HG03565 (cell line): ENCODE data around the gene MAFB.

Experiments used
- ATAC-seq: cut with Tn5 transposase; IDR thresholded peaks from one replicate; pipeline ENCODE4 v1.9.1; 2021; ENCODE audit warnings: mild to moderate bottlenecking, moderate library complexity; ENCODE audit not compliant: unreplicated experiment

The MAFB gene

DNA sequence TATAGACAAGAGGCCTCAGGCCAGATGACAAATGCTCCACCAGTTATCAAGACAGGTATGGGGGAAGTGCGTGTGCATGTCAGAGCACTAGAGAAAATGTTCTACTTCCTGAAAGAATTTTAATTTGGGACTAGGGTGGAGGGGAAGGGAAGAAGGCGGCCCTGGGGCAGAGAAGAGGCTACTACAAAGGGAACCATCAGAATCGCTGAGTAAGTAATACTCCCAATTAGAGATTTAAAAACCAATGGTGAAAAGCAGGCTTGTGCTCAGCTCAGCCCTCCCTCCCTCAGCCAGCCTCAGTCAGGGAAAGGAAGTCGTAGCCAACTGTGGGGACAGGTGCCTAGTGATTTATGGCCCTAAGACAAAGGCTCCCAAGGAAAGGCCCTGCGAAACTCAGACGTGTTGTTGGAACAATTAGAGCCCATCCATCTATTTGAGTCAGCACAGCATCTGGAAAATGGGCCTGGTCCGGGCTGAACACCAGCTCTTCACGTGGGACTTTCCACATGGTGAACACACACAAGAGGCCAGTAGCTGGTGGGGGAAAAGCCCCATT lies 15.0 kb upstream of the MAFB start:
- no peak for ATAC-seq

DNA sequence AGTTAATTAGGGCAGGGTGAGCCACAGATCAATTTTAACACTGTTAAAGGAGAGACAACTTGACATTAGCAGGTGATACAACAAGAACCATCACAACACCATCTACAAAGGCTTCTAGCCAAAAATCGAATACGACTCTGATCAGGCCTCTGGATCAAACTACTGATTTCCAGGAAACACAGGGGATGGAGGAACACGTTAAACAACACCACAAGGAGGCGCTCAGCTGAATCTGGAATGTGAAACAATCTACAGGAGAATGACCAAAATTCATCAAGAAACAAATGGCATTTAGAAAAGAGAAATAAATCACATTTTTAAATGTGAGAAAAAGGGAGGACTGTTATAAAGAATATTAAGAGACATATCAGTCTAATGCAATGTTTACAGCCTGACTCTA lies 13.5 kb upstream of the MAFB start:
- ATAC-seq: no peak

GRCh38 chr20:40698744-40699143 lies 9.7 kb upstream of the MAFB start:
- ATAC-seq: no peak

- no peak for ATAC-seq
Observed at GRCh38 chr20:40698281-40698680, 9.2 kb upstream of the MAFB start.

DNA sequence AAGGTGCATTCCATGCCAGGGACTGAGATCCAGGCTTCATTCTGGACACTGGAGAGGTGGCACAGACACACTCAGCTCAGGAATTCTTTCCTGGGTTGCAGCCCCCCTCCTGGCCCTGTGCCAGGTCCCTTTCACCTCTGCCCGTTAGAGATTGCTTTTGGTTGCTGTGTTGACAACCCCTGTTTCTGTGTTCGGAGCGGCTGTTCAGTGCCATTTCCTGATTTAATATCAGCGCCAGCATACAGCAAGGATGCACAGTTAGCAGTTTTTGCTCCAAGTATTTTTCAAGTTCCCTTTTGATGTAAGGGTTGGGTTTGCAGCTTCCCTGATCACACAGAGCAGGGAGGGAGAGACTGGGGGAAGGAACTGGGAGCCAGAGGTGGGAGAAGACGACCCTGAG lies 8.5 kb upstream of the MAFB start:
- no peak for ATAC-seq

DNA sequence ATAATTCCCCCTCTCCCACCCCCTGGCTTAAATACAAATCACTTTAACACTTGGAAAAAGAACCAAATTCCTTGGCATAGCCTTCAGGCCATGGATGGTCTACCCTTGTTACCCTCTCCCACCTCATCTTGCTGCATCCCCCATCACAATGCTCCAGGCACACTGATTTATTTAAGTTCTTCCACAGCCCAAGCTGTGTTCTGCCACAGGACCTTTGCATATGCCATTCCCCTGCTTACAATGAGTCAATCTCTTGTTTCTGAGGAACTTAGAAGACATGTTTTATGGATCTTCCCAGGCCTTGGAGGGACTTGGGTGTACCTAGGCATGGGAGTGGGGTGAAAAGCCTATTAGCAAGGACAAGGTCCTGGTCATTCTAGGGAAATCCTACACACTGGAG lies 6.2 kb upstream of the MAFB start:
- no peak for ATAC-seq

GRCh38 chr20:40694246-40694645 lies 5.2 kb upstream of the MAFB start:
- ATAC-seq: no peak

GRCh38 chr20:40692240-40693011 lies 3.4 kb upstream of the MAFB start:
- no peak for ATAC-seq

- no peak for ATAC-seq
Observed at GRCh38 chr20:40691566-40692239, 2.7 kb upstream of the MAFB start.

- ATAC-seq: no peak
Observed at GRCh38 chr20:40690836-40691565, 2.0 kb upstream of the MAFB start.

- ATAC-seq: peak; percentile 63
Observed at GRCh38 chr20:40689943-40690835, 1.2 kb upstream of the MAFB start.

DNA sequence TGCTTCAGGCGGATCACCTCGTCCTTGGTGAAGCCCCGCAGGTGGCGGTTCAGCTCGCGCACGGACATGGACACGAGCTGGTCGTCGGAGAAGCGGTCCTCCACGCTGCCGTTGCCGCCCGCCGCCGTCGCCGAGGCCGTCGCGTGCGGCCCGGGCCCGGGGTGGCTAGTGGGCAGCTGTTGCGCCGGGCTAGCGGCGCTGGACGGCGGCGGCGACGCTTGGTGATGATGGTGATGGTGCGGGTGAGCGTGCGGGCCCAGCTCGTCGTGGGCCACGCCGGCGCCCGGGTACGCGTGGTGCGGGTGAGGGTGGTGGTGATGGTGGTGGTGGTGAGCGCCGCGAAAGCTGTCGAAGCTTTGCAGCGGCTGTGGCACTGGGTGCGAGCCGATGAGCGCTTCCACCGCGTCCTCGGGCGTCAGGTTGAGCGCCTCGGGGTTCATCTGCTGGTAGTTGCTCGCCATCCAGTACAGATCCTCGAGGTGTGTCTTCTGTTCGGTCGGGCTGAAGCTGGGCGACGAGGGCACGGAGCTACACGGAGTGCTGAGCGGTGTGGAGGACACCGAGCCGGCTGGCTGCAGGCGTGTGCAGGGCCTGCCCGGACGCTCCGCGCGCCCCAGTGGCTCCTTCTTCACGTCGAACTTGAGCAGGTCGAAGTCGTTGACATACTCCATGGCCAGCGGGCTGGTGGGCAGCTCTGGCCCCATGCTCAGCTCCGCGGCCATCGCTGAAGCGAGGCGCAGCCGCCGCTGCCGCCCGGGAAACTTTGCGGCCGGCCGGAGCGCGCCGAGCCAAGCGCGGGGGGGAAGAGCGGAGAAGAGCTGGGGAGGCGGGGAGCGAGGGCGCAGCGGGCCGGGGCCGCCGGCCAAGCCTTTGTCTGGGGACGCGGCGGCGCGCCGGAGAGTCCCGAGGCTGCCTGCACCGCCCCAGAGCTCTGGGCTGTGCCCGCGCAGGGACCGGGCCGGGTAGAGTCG lies 622 bp downstream of the MAFB start:
- no peak for ATAC-seq

- ATAC-seq: no peak
Observed at GRCh38 chr20:40687384-40688128, 1.5 kb downstream of the MAFB start.

DNA sequence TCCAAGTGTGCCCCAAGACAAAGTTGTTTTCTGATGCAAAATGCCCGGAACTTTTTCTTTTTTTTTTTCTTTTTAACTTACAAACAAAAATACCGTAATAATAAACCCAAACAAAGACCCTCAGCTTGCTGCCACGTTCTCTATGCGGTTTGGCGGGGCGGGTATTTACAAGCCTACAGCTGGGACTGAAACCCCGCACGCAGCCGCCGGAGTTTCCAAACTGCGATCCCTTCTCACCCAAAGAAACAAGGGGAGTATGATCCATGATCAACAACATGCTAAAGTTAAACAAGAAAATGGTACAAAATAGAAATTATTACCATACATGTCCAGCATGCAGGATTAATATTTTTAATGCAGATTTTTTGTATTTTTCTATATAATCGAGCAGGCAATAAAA lies 2.1 kb downstream of the MAFB start:
- no peak for ATAC-seq

- no peak for ATAC-seq
Observed at GRCh38 chr20:40686434-40686882, 2.6 kb downstream of the MAFB start.

DNA sequence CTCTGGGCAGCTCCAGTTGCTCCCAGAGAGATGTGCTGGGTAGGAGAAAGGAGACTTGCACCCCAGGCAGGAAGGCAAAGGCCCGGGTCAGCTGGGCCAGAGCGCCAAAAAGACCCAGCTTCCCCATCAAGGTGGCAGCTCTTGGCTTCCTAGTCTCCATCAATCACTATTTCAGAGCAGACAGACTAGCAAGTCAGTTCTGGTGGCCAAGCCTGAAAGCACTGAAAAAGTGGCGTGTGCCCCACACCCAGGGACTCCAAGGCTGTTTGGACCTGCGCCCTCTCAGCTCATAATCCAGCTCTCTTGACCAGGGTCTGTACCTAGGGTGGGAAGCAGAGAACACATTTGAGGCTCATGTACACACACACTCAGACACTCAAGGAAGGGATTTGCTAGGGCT lies 3.7 kb downstream of the MAFB start:
- no peak for ATAC-seq

DNA sequence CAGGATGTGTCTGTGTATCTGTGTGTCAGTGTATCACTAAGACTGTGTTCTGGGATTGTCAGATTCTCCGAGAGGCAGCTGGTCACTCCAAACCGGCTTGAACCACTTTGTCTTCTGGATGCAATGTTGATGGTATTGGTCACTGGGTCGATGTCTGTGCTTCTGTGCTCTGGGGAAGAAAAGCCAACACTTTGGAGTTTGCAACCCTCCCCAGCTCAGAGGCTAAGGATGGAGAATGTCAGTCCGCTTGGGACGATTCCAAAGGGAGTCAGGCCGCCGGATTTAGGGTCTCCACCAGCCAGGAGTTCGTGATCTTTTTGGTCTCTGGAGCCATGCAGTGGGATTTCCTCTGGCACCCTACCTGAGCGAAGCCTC lies 5.2 kb downstream of the MAFB start:
- no peak for ATAC-seq

- no peak for ATAC-seq
Observed at GRCh38 chr20:40683221-40683893, 5.7 kb downstream of the MAFB start.
